Activated T-cell treated with anti-CD3 and anti-CD28 coated beads for 1 hour (primary cell): ENCODE measurements around the gene MAJIN.

Experiments used
- DNase-seq: peaks from one replicate; pipeline ENCODE4 v3.0.0-alpha.2; 2020; ENCODE audit warnings: low read depth

MAJIN gene

GRCh38 chr11:64892411-64892831, 79.5 kb downstream of the MAJIN start:
- DNase-seq, result no peak

GRCh38 chr11:64891880-64892279, 80.0 kb downstream of the MAJIN start:
- DNase-seq, result no peak

GRCh38 chr11:64891215-64891848, 80.6 kb downstream of the MAJIN start:
- no peak for DNase-seq

- no peak for DNase-seq
Measured at GRCh38 chr11:64890522-64890939, 81.4 kb downstream of the MAJIN start.

DNA sequence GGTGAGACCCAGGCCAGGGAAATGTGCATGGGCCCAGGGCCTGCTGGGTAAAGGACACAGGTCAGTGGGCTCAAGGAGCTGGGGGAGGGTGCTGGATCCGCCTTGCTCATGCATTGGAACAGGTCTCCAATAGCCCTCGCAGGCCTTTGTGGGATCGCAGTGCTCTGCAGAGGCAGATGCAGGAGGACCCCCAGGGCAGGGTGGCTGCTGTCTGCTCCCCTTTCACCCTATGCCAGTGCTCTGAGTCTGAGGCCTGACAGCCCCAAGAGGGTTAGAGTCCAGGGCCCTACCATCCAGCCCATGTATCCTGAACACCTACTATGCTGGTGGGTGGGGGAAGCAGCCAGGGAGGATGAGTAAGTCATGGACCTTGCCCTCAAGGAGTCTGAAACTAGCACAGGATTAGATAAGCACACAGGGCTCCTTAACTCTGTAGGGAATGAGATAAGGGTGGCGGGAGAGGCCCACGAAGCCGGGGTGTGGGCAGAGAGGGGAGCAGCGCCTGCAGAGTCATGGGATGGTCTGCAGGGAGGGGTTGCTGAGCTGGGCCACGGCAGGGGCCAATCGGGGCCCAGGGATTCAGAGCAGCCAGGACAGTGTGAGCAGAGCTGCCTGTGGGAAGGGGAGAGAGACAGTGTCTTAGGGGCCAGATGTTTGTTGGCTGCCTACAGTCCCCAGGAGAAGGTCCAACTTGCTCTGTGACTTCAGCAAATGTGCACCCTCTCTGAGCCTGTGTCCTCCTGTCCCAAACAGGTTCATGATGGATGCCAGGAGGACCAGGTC, 83.0 kb downstream of the MAJIN start:
- DNase-seq, result no peak

- DNase-seq, result no peak
Measured at GRCh38 chr11:64888406-64888728, 83.5 kb downstream of the MAJIN start.
